NCI-H2107 treated with DMSO at 0.1 percent for 48 hours (cell line): ENCODE results near the gene BATF2.
"Not testable (repeated sequence)": the region's sequence is repeated elsewhere in the genome, so short reads cannot be mapped to it uniquely, and the experiment has no call there.

Source experiments
- DNase-seq: peaks from one replicate; lab custom pipeline; 2025; ENCODE audit not compliant: unreplicated experiment; lab: John Stamatoyannopoulos, UW

BATF2 gene

GRCh38 chr11:65013888-65014725, 17.3 kb upstream of the BATF2 start, which contains the start of gene ARL2:
ARL2 (plus strand) TSS chr11:65014160; CDS start chr11:65014208, 48 bp downstream.
- DNase-seq, result peak; percentile 60

GRCh38 chr11:65013130-65013887, 16.5 kb upstream of the BATF2 start:
- peak; percentile 88 for DNase-seq

DNA sequence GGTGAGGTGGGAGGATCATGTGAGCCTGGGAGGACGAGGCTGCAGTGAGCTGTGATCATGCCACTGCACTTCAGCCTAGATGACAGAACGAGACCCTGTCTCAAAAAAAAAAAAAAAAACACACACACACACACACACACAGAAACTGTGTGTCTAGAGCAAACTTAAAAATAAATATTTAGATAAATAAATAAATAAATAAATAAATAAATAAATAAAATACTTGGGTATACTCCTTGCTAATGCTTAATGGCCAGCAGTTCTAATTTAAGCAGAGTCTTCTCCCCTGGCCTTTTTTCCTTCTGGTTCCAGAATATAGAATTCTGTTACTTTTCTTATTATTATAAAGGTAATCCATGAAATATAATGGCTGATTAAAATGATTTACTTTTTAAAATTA, 12.1 kb upstream of the BATF2 start:
- DNase-seq, result no peak

- no peak for DNase-seq
Measured at GRCh38 chr11:65008016-65008415, 11.2 kb upstream of the BATF2 start.

- DNase-seq, result not testable (repeated sequence)
Measured at GRCh38 chr11:65003968-65004367, 7.2 kb upstream of the BATF2 start.

- DNase-seq, result no peak
Measured at GRCh38 chr11:65003282-65003681, 6.5 kb upstream of the BATF2 start.

GRCh38 chr11:65002706-65003105, 5.9 kb upstream of the BATF2 start:
- no peak for DNase-seq

- DNase-seq, result no peak
Measured at GRCh38 chr11:64999478-64999877, 2.7 kb upstream of the BATF2 start.

DNA sequence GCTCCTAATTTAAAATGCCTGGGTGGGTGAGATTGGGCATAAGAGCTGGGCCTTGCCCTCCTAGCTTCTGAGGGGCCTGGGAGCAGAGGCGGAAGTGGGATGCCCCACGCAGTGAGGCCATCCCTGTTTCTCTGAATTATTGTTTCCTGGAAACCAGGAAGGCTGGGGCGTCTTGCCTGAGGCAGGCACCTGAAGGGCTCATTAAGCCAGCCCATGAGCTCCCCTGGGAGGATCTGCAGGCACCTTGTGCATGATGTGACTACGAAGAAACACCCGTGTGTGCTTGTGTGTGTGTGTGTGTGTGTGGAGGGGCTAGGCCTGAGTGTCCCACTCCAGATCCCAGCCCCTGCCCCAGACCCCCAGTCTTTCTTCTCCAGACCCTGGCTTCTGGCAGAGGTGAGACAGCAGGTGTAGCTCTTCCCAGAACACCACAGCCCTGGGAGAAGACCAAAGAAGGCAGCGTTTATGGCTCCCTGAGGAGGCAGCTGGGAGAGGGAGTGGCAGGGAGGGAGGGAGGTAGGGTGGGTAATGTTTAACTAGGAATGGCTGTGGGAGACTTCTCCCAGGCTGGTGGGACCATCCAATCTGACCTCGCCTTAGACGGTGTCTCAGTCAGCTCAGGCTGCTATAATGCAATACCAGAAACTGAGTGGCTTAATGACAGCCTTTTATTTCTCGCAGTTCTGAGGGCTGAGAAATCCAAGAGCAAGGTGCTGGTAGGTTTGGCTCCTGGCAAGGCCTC, 2.1 kb upstream of the BATF2 start:
- peak; percentile 63 for DNase-seq

DNA sequence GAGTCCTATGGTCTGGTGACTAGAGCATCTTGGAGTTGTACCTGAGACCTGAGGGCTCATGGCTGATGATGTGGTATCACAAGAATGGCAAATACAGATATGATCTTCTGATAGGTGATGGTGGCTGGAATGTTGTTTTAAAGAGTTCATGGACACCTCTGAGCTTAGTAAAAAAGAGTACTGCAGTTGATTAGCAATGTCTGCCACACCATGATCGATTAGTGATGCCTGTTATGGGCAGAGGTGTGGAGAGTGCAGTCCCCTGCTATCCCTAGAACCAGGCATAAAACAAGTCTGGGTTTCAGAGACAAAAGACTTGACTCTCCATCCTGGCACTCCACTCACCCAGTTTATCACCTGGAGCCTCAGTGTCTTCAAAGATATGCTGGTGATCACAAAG, 1.4 kb upstream of the BATF2 start:
- DNase-seq, result no peak

- DNase-seq, result no peak
Measured at GRCh38 chr11:64996327-64996709, 453 bp downstream of the BATF2 start.

DNA sequence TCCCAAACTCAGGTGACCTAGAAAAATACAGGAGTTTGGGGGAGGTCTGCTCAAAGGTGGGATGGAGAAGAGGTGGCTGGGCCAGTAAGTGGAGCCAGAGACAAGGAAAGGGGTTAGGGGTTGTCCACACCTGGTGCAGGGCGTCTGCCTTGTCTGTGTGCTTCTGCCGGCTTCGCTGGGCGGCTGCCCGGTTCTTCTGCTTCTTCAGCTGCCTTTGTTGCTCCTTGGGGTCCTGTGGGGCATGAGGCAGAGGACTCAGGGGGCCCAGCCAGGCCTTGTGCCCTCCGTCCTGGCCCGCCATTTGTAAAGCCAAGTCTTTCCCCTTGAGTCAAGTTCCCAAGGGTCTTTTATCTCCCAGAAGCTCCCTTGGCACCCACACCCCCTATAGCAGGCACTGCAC, 2.5 kb downstream of the BATF2 start:
- DNase-seq, result no peak

- DNase-seq, result no peak
Measured at GRCh38 chr11:64990222-64990923, 6.4 kb downstream of the BATF2 start.

DNA sequence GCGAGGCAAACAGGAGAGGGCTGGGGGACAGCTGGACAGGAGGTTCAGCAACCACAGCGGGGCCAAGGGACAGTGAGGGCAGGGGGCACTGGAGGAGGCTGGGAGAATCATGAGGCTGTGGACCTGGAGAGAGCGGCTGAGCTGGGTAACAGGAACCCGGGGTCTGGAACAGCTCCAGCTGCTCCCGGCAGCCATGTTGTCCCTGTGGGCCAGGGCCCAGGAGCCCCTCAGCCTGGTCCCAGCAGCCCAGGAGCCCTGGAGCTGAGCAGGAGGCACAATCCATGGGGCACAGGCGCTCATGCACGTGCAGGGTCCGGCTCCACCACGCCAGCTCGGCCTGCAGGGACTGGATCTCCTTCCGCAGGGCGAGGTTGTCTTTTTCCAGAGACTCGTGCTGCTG, 7.4 kb downstream of the BATF2 start:
- DNase-seq, result no peak

GRCh38 chr11:64987998-64988854, 8.5 kb downstream of the BATF2 start:
- DNase-seq, result no peak

DNA sequence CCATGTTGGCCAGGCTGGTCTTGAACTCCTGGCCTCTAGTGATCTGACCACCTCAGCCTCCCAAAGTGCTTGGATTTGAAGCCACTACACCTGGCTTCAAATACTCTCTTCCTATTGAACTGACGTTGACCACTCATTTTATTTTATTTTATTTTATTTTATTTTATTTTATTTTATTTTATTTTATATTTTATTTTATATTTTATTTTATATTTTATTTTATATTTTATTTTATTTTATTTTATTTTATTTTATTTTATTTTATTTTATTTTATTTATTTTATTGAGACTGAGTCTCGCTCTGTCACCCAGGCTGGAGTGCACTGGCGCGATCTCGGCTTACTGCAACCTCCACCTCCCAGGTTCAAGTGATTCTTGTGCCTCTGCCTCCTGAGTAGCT, 13.4 kb downstream of the BATF2 start:
- DNase-seq, result not testable (repeated sequence)

DNA sequence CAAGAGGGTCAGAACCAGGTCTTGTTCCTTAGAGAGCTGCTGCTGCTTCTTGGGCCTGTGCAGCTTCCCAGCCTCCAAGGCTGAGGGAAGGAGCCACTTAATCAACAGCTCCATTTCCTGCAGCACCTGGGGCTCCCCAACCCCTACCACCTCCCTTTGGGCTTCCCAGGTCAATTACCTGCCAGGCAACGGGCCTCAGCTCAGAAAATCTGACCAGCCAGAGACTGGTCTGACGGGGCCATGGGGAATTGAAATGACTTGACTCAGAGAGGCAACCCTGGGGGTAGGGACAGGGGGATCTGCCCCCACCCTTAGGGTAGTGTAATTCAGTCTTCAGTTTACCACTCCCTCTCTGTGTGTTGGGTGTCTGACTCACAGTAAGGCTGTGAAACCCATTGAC, 20.1 kb downstream of the BATF2 start:
- no peak for DNase-seq

DNA sequence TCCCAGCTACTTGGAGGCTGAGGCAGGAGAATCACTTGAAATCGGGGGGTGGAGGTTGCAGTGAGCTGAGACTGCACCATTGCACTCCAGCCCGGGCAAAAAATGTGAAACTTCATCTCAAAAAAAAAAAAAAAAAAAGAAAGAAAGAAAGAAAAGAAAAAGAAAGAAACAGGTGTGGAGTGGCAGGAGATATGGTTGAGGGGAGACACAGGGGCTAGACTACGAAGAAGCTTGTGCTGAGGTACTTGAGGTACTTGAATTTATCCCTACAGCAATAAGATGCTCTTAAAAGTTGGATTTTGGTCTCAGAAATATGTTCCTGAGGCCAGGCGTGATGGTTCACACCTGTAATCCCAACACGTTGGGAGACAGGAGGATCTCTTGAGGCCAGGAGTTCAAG, 22.6 kb downstream of the BATF2 start:
- DNase-seq, result no peak

GRCh38 chr11:64971421-64972233, 25.1 kb downstream of the BATF2 start, which contains the start of gene MAJIN:
MAJIN (minus strand) TSS chr11:64972108; CDS start chr11:64959405, 12,703 bp downstream.
- no peak for DNase-seq
